GM18873 (cell line): Measurements from ENCODE around the gene EXOC2.

Experiments
- ATAC-seq: cut with Tn5 transposase; IDR thresholded peaks from one replicate; pipeline ENCODE4 v1.9.1; 2021; ENCODE audit warnings: mild to moderate bottlenecking, moderate library complexity, moderate number of reproducible peaks; ENCODE audit not compliant: unreplicated experiment, low FRiP score

Gene EXOC2, protein sequence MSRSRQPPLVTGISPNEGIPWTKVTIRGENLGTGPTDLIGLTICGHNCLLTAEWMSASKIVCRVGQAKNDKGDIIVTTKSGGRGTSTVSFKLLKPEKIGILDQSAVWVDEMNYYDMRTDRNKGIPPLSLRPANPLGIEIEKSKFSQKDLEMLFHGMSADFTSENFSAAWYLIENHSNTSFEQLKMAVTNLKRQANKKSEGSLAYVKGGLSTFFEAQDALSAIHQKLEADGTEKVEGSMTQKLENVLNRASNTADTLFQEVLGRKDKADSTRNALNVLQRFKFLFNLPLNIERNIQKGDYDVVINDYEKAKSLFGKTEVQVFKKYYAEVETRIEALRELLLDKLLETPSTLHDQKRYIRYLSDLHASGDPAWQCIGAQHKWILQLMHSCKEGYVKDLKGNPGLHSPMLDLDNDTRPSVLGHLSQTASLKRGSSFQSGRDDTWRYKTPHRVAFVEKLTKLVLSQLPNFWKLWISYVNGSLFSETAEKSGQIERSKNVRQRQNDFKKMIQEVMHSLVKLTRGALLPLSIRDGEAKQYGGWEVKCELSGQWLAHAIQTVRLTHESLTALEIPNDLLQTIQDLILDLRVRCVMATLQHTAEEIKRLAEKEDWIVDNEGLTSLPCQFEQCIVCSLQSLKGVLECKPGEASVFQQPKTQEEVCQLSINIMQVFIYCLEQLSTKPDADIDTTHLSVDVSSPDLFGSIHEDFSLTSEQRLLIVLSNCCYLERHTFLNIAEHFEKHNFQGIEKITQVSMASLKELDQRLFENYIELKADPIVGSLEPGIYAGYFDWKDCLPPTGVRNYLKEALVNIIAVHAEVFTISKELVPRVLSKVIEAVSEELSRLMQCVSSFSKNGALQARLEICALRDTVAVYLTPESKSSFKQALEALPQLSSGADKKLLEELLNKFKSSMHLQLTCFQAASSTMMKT

DNA sequence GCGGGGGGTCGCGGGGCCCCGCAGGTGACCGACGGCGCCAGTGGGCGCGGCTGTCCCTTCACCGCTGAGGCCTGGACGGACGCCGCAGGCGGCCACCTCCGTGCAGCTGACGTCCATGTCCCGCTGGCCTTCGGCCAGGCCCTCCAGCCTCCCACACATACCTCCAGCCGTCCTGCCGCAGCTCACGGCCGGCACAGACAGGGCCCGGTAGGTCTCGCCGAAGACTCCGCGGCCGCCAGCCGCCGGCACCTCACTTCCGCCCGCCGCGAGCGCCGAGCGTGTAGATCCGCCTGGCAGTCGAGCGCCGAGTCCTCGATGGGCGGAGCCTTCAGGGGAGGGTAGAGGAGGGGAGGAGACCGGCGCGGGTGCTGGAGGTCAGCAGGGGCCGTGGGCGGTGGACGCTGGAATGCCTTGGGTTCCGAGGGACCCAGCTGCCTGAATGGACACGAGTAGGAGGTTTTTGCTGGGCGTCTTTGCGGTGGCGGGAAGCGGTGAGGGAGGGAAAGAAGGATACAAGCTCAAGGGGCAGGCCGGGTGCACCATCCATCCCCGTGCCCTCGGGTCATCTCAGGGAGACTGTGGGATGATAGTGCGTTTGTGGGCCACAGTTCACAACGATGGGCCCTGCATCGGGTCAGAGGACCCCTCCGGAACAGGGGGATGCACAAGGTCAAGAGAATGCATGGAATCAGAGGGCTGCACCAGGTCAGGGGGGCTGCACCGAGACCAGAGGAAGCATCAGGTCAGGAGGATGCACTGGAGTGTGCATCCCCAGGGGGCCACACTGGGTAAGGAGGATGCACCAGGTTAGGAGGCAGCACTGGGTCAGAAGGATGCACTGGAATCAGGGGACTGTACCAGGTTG, at the start of gene EXOC2:
Gene EXOC2, minus strand, starts transcription at position 282 of the 865 bp plus-strand sequence. CDS start 55,321 bp downstream, outside the sequence.
- ATAC-seq = peak; percentile 77

DNA sequence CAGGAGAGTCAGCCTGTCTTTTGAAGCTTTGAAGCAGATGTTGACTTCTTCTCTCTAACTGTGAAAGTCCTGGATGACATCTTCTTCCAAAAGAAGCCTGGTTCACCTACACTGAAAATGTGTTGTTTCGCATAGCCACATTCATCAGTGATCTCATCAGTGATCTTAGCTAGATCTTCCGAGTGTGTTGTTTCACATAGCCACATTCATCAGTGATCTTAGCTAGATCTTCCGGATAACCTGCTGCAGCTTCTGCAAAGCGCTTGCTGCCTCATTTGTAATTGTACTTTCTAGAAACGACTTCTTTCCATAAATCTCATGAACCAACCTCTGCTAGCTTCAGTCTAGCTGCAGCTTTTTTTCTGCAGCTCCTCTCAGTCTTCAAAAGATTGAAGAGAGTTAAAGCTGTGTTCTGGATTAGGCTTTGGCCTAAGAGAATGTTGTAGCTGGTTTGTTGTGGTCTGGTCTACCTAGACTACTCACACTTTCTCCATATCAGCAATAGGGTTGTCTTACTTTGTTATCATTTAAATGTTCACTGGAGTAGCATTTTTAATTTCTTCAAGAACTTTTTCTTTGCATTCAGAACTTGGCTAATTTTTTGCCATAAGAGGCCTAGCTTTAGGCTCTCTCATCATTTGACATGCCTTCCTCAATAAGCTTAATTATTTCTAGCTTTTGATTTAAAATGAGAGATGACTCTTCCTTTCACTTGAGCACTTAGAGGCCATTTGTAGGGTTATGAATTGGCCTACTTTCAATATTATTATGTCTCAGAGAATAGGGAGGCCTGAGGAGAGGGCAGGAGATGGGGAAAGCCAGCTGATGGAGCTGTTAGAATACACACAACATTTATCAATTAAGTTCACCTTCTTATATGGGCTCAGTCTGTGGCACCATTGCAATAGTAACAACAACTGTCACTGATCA, 48.7 kb upstream of the EXOC2 start:
- no peak for ATAC-seq

DNA sequence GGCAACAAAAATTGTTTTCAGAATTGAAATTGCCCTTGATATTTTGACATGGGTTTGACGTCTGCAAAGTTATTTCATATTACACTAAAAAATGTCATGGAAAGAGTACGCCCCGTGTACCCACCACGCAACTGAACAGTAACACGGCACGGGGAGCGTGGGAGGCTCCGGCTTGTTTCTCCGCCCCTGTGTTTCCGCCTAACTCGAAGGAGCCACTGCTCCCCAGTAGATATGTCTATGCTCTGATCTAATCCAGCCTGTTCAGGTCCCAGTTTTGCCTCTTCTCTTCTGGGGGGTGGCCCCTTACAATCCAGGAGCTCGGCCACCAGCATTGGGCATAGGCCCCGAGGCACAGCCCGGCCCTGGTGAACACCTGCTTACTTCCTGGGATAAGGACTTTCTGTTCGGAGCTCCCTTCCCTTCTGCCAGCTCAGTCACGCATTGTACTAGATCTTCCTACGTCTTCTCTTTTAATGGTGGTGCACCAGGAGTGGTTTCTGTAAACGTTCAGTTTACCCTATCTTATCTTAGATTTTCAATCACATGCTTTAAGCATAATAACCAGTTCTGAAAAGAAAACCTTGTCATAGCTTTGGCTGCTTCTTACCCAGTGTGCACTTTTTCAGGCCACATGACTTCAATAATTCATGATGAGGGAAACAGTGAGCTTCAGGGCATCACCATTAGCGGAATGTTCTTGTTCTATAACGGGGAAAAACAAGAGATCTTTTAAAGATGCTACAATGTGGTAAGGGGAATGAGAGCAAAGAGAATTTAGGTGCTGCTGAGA, 43.9 kb upstream of the EXOC2 start:
- ATAC-seq = no peak

DNA sequence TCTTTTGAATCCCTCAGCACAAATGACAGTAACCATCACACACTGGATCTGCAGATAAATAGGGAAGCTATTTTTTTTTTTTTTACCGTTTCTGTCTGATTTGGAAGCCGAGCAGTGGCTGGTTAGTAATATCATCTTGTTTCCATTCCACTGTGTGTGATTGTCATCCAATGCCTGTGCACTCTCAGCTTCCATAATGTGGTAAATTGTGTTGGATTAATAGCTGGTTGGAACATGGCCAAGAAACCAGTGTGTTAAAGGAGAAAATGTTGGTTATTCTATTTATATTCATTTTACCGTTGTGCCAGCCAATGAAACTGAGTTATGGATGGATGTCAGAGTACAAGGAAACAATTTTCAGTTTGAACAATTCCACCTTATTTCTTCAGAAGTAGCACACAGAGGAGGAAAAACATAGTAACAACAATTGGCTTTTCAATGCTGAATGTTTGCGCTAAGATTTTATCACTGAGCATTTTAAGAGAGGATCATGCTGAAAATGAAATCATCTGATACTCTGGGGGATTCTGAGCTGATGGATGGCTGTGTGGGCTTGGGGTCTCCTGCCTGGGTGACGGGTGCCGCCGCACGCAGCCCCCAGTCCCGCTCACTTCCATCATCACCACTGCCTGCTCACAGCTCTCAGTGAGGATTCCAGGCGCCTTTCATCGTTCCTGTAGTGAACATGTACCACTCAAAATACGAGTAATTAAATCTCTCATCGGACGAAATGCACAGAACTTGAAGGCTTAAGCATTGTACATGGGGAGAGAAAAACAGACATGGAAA, 40.7 kb upstream of the EXOC2 start:
- ATAC-seq = no peak

DNA sequence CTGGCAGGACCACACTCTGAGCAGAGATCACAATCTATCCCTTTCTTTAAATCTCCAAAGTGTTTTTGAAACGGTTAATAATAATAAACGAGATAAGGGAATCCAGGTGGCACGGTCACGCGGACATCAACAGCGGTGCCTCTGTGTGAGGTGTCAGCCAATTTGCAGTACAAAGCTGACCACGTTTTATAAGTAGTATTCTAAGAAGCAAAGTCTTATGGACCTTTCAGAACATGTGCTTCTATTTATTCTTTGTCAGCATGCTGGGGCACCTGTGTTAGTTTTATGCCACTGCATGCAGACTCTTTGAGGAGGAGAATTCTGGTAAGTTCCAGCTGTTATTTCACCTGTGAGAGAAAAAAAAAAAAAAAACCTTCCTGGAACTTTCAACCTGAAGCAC, 39.0 kb upstream of the EXOC2 start:
- ATAC-seq = no peak

DNA sequence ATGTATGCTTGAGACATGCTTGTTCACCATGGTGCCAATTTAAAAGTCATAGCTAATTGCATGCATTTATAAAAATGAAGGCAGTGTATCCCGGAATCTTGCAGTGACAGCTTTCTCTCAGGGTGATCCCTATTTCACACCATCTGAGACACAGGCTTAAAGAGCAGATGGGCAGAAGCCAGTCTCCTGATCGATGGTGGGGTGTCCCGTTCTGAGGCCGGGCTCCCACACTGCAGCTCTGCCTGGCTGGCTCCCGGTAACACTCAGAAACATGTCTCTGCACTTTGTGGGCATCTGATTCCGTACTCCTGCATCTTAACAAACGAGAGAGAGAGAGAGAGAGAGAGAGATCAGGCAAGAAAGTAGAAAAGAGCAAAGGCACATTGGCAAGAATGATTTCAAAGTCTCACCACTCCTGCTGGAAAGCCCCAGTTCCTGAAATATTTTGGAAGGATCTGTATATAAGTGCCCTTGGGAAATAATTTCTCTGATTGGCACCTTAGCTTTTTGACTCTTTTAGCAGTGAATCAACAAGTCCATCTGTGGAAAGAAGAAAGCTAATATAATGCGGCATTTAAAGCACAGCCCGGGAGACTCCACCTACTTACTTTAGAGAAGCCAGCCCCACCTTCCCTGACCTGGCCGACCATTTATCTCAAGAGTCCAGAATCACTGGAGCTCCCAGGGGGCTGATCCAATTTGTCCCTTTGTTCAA, 36.8 kb upstream of the EXOC2 start:
- ATAC-seq = no peak

DNA sequence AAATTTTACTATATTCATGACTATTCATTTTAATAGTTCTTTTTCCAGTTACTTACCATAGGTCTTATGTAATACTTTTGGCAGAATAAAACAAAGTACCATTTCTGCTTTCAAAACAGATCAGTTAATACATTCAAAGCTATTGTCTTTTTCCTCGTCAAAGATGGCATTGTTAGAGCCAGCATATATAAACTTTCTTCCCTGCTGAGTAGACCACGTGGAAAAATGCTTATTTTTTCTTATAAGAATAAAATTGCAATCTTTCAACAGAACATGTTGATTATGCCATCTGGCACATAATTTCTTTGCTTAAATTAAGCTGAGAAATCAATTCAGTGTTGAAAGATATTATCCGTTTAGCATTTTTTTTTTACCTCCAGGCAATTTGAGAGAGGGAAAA, 34.9 kb upstream of the EXOC2 start:
- ATAC-seq = no peak

DNA sequence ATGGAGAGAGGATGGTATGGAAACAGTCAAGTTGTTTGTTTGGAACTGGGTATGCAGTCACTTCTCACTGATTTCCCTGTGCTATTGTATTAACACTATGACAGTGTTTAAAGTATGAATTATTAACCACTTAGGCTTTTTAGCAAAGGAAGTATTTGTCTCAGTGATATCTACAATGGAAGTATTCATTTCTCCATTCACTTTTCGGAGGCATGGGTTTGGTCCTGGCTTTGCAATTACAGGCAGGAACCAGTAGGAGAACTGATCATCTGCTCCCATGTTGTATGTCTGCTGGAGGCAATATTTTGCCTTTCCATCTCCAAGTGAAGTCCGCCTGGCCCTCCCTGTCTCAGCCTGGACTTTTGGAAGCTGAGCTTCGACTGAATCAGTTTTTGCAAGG, 30.6 kb upstream of the EXOC2 start:
- ATAC-seq = no peak

DNA sequence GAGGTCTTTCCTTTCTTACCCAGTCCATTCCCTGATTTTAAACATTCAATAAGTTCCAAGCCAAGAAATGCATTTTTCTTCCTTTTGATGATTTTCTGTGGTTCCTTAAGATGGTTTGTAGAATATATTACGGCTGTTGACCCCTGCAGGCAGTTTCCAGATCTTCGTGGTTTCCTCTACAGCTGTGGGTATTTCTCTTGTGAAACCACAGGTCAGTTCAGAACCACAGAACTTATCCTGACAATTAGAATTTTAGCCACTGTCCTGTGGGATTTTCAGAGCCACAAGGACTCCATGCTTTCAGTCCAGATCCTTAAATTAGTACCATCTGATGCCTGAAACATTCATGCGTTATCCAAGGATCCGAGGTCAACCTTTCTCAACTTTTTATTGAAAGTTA, 29.7 kb upstream of the EXOC2 start:
- no peak for ATAC-seq

DNA sequence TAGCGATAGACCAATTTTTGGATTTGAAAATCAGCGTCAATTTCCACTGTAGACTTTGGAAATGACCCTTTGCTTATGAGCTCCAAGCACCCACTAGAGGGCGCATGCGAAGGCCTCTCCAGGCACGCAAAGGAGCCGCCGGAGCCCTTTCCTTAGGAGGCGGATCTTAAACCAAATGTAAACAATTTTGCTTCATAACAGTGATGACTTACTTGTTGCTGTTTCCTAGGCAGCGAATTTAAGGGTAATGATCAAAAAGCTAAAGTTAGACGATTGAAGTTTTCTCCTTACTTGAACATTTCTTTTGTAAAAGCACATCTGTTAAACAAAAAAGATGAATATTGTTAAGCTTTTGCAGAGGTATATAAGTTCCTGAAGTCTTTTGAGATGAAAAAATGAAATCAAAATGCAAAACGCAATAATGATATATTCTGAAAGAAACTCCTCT, 29.2 kb upstream of the EXOC2 start:
- no peak for ATAC-seq

DNA sequence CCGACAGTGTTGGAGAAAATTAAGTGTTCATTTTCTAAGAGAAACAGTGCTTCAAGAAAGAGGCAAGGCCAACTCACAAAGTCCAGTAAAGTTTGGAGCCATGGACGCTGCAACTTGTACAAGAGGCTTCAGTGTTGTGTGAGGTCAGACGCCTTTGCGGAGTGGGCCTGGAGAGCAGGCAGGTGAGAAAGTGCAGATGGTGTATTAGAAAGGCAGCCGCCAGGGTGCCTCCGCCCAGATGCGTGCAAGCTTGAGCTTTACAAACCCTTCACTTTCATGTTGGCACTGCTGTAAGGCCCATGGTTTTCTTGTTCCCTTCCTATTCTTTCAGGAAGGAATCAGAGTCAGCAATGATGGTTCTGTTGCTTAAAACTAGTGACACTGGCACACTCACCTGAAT, 25.4 kb upstream of the EXOC2 start:
- ATAC-seq = no peak

DNA sequence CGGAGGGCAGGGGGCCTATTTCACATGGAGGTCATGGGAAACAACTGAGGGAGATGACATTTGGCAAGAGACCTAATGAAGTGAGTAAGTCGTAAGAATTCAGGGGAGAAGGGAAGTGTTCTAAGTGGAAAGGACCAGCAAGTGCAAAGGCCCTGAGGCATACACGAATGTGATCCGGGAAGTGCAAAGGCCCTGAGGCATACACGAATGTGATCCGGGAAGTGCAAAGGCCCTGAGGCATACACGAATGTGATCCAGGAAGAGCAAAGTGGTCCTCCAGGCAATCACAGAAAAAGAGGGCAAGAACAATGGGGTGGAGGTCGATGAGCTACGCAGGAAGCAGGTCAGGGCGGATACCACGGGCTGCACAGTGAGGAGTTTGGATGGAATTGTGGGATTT, 24.2 kb upstream of the EXOC2 start:
- no peak for ATAC-seq

DNA sequence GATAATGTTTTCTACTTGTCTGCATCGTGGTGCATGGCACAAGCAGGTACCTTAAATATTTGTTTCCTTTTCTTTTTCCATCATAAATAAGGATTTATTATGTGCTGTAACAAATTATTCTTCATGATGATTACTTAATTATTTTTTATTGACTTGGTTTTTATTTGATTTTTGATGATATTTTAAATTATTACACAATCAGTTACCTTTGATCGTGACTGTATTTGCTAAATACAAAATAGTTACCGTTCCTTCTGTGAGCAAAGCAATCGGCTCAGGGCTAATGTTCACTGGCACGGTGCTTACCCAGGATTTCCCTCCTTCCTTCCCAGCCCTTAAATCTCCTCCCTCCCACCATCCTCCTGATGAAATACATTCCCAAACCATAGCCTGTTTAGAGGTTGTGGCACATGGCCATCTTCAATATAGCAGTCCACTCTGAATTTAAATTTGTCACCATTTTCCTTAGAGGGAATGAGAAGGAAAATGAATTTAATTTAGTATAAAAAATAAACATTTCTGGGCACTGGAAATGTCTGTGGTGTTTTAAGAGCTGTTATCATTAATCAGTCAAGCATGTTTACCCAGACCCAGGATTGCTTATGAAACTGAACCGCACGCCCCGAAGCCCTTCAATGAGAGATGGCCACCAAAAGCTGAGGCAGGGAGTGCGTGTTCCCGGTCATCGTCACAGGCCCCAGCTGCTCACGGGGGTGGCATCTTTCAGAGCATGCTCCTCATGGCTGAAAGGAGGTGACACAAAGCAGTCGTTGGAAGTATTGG, 23.0 kb upstream of the EXOC2 start:
- no peak for ATAC-seq

DNA sequence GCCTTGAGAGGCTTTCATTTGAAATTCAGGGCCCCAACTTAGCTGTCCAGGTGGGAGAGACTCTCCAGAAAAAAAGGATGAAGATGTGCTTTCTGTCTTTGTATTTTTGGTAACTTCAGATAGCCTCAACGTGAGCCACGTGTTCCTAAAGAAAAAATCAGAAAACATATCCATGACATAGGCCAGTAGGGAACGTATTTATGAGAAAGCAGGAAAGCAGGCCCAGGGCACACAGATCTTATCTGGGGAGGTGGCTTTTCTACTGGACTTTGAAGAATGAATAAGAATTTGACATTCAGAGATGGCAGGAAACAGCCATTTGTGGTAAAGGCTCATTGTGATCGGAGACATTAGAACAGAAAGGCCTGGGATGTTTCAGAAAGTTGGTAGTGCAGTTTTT, 21.2 kb upstream of the EXOC2 start:
- no peak for ATAC-seq

DNA sequence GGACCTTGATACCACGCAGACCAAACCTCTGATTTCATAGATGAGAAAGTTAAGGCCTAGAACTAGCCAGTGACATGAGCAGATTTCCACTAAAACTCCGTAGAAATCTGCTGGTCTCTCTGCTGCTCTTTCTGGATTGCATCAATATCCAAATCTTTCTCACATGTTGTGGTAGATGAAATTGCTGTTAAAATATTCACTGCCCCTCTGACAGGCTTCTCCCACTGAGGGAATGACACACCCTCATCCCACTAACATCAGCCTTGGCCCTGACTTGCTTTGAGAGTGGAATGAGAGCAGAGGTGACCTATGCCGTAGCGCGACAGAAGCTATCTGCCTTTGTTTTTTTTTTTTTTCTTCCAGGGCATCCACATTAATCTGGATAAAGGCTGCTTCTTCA, 20.4 kb upstream of the EXOC2 start:
- ATAC-seq = no peak

DNA sequence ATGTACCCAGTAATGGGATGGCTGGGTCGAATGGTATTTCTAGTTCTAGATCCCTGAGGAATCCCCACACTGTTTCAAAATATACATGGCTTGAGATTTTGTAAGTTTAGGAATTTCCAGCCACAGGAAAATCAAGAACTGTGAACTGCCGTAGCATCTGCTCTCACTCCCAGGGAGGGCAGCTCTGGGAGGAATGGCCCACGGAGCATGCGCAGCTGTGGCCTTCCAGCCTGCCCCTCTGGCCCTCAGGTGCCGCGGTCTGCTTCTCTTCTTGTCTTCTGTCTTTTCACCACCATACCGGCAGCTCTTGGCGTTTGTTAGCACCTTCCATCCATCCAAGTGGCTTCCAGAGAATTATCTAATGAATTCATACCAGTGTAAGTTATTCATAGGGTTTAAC, 19.9 kb upstream of the EXOC2 start:
- ATAC-seq = no peak

DNA sequence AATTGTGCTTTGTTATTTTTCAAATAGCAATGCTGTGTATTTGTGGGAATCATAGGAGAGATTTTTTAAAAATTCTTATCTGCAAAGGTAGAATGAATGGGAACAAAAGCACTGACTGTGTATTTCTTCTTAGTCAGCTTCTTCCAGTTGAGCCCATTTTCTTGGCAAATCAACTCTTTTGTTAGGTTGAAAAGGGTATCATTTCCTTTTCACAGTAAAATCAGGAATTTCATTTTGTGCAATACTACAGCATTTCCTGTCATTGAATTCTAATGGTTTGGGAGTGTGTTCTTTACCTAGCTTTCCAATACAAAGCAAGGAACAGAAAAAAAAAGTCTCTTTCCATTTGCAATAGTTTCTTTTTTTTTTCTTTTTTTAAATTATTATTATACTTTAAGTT, 19.0 kb upstream of the EXOC2 start:
- ATAC-seq = no peak
